Suprapubic skin (tissue), 4 donors: ENCODE data around the gene GNB2.

ENCODE experiments used
- EP300 ChIP-seq: sonication (generic); formaldehyde crosslinking; IDR thresholded peaks from one replicate; pipeline ENCODE4 v1.6.1; 2017; ENCODE audit warnings: antibody characterized with exemption
- POLR2A ChIP-seq, 2 donors: fragments of 450-650 bp; IDR thresholded peaks; one replicate each; pipeline ENCODE4 v1.6.1; 2017; ENCODE audit warnings: antibody characterized with exemption in 2 of 2, mild to moderate bottlenecking in 2 of 2, moderate library complexity in 2 of 2
- POLR2AphosphoS5 ChIP-seq, 3 donors: sonication (generic); formaldehyde crosslinking; IDR thresholded peaks; one replicate each; pipeline ENCODE4 v1.6.1; 2017; ENCODE audit warnings: antibody characterized with exemption in 3 of 3
- TF ChIP-seq, protein P1 (sequence below), 2 donors: fragments of 200-600 bp in 1 of 2; fragments of 450-650 bp in 1 of 2; sonication (generic) in 1 of 2; IDR thresholded peaks; one replicate each; pipeline ENCODE4 v1.5.1; 2016 to 2019; ENCODE audit warnings: antibody characterized with exemption in 2 of 2, mild to moderate bottlenecking in 1 of 2, moderate library complexity in 1 of 2

DNA sequence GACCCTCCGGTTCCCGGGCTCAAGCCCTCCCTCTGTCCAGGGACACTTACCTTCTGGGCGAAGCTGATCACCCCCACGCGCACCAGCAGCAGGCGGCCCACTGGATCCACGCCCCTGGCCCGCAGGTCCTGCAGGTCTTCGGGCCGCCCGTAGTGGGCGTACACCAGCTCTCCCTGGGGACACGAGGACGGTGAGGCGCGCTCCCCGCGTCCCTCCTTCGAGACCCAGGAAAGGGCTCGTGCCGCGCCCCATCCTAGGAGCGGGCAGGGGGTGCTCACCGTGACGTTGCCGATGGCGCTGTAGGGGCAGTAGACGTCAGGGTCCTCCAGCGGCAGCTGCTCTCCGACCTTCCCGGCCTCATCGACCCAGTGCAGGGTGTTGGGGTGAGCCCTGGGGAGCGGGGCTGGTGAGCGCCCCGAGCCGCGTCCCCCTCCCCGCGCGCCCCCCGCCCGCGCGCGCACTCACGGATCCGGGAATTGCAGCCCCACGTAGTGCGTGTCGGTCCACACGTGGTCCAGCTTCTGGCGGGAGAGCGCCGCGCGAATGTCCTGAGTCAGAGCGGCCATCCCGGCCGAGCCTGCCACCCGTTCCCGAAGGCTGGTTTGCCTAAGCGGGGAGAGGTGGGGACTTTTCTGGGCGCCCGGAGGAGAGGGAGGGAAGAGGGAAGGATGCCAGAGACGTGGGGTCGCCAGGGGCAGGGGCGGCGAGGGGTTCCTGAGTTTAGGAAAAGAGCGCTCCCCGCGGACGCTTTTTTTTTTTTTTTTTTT is 40.4 kb upstream of the GNB2 start:
- TF ChIP-seq, protein P1, sequence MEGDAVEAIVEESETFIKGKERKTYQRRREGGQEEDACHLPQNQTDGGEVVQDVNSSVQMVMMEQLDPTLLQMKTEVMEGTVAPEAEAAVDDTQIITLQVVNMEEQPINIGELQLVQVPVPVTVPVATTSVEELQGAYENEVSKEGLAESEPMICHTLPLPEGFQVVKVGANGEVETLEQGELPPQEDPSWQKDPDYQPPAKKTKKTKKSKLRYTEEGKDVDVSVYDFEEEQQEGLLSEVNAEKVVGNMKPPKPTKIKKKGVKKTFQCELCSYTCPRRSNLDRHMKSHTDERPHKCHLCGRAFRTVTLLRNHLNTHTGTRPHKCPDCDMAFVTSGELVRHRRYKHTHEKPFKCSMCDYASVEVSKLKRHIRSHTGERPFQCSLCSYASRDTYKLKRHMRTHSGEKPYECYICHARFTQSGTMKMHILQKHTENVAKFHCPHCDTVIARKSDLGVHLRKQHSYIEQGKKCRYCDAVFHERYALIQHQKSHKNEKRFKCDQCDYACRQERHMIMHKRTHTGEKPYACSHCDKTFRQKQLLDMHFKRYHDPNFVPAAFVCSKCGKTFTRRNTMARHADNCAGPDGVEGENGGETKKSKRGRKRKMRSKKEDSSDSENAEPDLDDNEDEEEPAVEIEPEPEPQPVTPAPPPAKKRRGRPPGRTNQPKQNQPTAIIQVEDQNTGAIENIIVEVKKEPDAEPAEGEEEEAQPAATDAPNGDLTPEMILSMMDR (IDR thresholded peaks at IDR 0.05) = peak in 1 of 2 donors; percentile 47
- TF ChIP-seq POLR2A (IDR thresholded peaks at IDR 0.05) = no peak
- TF ChIP-seq POLR2AphosphoS5 (IDR thresholded peaks at IDR 0.05) = no peak
- no peak for TF ChIP-seq EP300
